GM21526 (cell line): ENCODE results near the gene IRAK4.
A peak's percentile ranks its signal among the peaks of the same experiment; 100 is the strongest.

Experiments used
- ATAC-seq: cut with Tn5 transposase; IDR thresholded peaks from one replicate; pipeline ENCODE4 v1.9.1; 2021; ENCODE audit warnings: moderate library complexity; ENCODE audit not compliant: unreplicated experiment, low FRiP score

IRAK4 gene

GRCh38 chr12:43835656-43836474 is 77.1 kb downstream of the IRAK4 start, which contains the start of gene TMEM117:
Gene TMEM117 (plus strand): TSS chr12:43836081.
- ATAC-seq = peak; percentile 80

- peak; percentile 40 for ATAC-seq
Measured at GRCh38 chr12:43836475-43836989, 77.8 kb downstream of the IRAK4 start.
